ENCODE measurements around the gene TUBB6. TPM values are rescaled to one million over a fixed set of nuclear protein-coding genes. Genes with fewer than 3 reads are reported as not detected.
A peak's percentile ranks its signal among the peaks of the same experiment; 100 is the strongest.

TUBB6 gene
- total and polyA plus RNA-seq, 3 donors from 2014 or later = 47.0 to 84.5 (median 65.1) TPM

- no peak overlapping the region for H3K4me3 ChIP-seq
- no peak for DNase-seq
- H3K27ac ChIP-seq = no peak overlapping the region
- WGBS, 2 donors = 68 to 79% methylated on average over 4 of the region's 4 CpGs
- H3K27me3 ChIP-seq = no peaks in the 10 kb centered on the region
- H3K36me3 ChIP-seq (ENCODE audit: low read depth, missing control alignments) = no peaks in the 10 kb centered on the region
- intact Hi-C loops (cut with DNase I; ENCODE audit: low total_unique reads) = no loop called here
- H3K9me3 ChIP-seq = no peaks in the 10 kb centered on the region
- H3K4me1 ChIP-seq = no peaks in the 10 kb centered on the region
- TF ChIP-seq, protein P1, sequence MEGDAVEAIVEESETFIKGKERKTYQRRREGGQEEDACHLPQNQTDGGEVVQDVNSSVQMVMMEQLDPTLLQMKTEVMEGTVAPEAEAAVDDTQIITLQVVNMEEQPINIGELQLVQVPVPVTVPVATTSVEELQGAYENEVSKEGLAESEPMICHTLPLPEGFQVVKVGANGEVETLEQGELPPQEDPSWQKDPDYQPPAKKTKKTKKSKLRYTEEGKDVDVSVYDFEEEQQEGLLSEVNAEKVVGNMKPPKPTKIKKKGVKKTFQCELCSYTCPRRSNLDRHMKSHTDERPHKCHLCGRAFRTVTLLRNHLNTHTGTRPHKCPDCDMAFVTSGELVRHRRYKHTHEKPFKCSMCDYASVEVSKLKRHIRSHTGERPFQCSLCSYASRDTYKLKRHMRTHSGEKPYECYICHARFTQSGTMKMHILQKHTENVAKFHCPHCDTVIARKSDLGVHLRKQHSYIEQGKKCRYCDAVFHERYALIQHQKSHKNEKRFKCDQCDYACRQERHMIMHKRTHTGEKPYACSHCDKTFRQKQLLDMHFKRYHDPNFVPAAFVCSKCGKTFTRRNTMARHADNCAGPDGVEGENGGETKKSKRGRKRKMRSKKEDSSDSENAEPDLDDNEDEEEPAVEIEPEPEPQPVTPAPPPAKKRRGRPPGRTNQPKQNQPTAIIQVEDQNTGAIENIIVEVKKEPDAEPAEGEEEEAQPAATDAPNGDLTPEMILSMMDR (IDR thresholded peaks at IDR 0.05) = no peak
- no peak for TF ChIP-seq POLR2A (IDR thresholded peaks at IDR 0.05)
Measured at GRCh38 chr18:12321333-12321732, 13.3 kb downstream of the TUBB6 start.

GRCh38 chr18:12324991-12325725, 17.1 kb downstream of the TUBB6 start:
- 71 to 86% methylated on average over 15 to 50 of the region's 58 CpGs for WGBS, 2 donors
- TF ChIP-seq POLR2A (IDR thresholded peaks at IDR 0.05) = no peak
- TF ChIP-seq, protein P1 (IDR thresholded peaks at IDR 0.05) = no peak
- DNase-seq = peak; percentile 14
- Histone ChIP-seq H3K9me3 (no peaks in the 10 kb centered on the region), H3K4me1 (no peaks in the 10 kb centered on the region), H3K27ac (no peak overlapping the region), H3K4me3 (peak overlapping the region; percentile 14 to 15), H3K27me3 (no peaks in the 10 kb centered on the region), H3K36me3 (ENCODE audit: low read depth, missing control alignments) (no peaks in the 10 kb centered on the region)
- intact Hi-C loops (cut with DNase I; ENCODE audit: low total_unique reads) = no loop called here

DNA sequence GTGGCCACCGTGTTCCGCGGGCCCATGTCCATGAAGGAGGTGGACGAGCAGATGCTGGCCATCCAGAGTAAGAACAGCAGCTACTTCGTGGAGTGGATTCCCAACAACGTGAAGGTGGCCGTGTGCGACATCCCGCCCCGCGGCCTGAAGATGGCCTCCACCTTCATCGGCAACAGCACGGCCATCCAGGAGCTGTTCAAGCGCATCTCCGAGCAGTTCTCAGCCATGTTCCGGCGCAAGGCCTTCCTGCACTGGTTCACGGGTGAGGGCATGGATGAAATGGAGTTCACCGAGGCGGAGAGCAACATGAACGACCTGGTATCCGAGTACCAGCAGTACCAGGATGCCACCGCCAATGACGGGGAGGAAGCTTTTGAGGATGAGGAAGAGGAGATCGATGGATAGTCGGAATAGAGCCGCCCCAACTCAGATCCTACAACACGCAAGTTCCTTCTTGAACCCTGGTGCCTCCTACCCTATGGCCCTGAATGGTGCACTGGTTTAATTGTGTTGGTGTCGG, 17.7 kb downstream of the TUBB6 start:
- intact Hi-C loops (cut with DNase I; ENCODE audit: low total_unique reads) = no loop called here
- no peak for TF ChIP-seq POLR2A (IDR thresholded peaks at IDR 0.05)
- TF ChIP-seq, protein P1 (IDR thresholded peaks at IDR 0.05) = no peak
- peak; percentile 12 for DNase-seq
- Histone ChIP-seq H3K27me3 (no peaks in the 10 kb centered on the region), H3K9me3 (no peaks in the 10 kb centered on the region), H3K27ac (no peak overlapping the region), H3K36me3 (ENCODE audit: low read depth, missing control alignments) (no peaks in the 10 kb centered on the region), H3K4me3 (peak overlapping the region; percentile 14 to 15), H3K4me1 (no peaks in the 10 kb centered on the region)
- WGBS, 2 donors = 82 to 87% methylated on average over 25 to 29 of the region's 29 CpGs

- no peak overlapping the region for H3K4me3 ChIP-seq
- peak; percentile 9 for DNase-seq
- TF ChIP-seq POLR2A (IDR thresholded peaks at IDR 0.05) = no peak
- TF ChIP-seq, protein P1 (IDR thresholded peaks at IDR 0.05) = no peak
- 88 to 89% methylated on average over 11 to 12 of the region's 12 CpGs for WGBS, 2 donors
- intact Hi-C loops (cut with DNase I; ENCODE audit: low total_unique reads) = no loop called here
- no peaks in the 10 kb centered on the region for H3K9me3 ChIP-seq
- no peaks in the 10 kb centered on the region for H3K4me1 ChIP-seq
- no peaks in the 10 kb centered on the region for H3K27me3 ChIP-seq
- no peaks in the 10 kb centered on the region for H3K36me3 ChIP-seq (ENCODE audit: low read depth, missing control alignments)
- no peak overlapping the region for H3K27ac ChIP-seq
Measured at GRCh38 chr18:12326711-12327460, 18.8 kb downstream of the TUBB6 start.
